Fibroblast of lung (primary cell): ENCODE measurements around the gene PCDHA7. TPM values are rescaled to one million over a fixed set of nuclear protein-coding genes. Genes with fewer than 3 reads are reported as not detected.
A peak's percentile ranks its signal among the peaks of the same experiment; 100 is the strongest.
"Not testable (repeated sequence)": the region's sequence is repeated elsewhere in the genome, so short reads cannot be mapped to it uniquely, and the experiment has no call there.

Experiments used
- DNase-seq, 2 donors: peaks; one replicate each; pipeline versions ENCODE4 v3.0.0 to v3.0.0-alpha.2; 2010; ENCODE audit warnings: low read depth in 2 of 2
- H2AFZ ChIP-seq: 2 replicates; pipeline ENCODE4 v1.5.1; 2012; ENCODE audit warnings: low read length, control low read depth, inconsistent platforms
- H3K27ac ChIP-seq: 2 replicates; pipeline ENCODE4 v1.5.1; 2011; ENCODE audit warnings: low read length, control low read depth; ENCODE audit not compliant: insufficient read depth
- H3K27me3 ChIP-seq: 2 replicates; pipeline ENCODE4 v1.5.1; 2011; ENCODE audit warnings: mild to moderate bottlenecking, low read length; ENCODE audit not compliant: control insufficient read depth, insufficient read depth
- H3K36me3 ChIP-seq: 2 replicates; pipeline ENCODE4 v1.5.1; 2011; ENCODE audit warnings: low read length; ENCODE audit not compliant: control insufficient read depth, insufficient read depth
- H3K4me1 ChIP-seq: 2 replicates; pipeline ENCODE4 v1.5.1; 2011; ENCODE audit warnings: low read length; ENCODE audit not compliant: control insufficient read depth, insufficient read depth; ENCODE audit errors: extremely low read depth
- H3K4me2 ChIP-seq: 2 replicates; pipeline ENCODE4 v1.5.1; 2011; ENCODE audit warnings: low read length, control low read depth; ENCODE audit not compliant: insufficient read depth; ENCODE audit errors: extremely low read depth
- H3K4me3 ChIP-seq, 4 experiments: fragments of 200-600 bp in 1 of 4; sonication (generic) in 1 of 4; replicated peaks in 1 of 4; 2 replicates each; pipeline ENCODE4 v1.5.1; 2011 to 2016; ENCODE audit warnings: low read length in 4 of 4, low read depth in 3 of 4, mild to moderate bottlenecking in 3 of 4, control low read depth in 2 of 4, inconsistent platforms in 1 of 4, mixed read lengths in 1 of 4; ENCODE audit not compliant: insufficient read depth in 1 of 4; ENCODE audit errors: control extremely low read depth in 1 of 4
- H3K79me2 ChIP-seq: 2 replicates; pipeline ENCODE4 v1.5.1; 2012; ENCODE audit warnings: mild to moderate bottlenecking, low read length, inconsistent platforms; ENCODE audit not compliant: control insufficient read depth, insufficient read depth
- H3K9ac ChIP-seq: 2 replicates; pipeline ENCODE4 v1.5.1; 2011; ENCODE audit warnings: mild to moderate bottlenecking, low read length, control low read depth; ENCODE audit not compliant: insufficient read depth
- H3K9me3 ChIP-seq: 2 replicates; pipeline ENCODE4 v1.5.1; 2012; ENCODE audit warnings: low read depth, low read length; ENCODE audit not compliant: control insufficient read depth, insufficient read depth
- H4K20me1 ChIP-seq: 2 replicates; pipeline ENCODE4 v1.5.1; 2011; ENCODE audit warnings: low read length; ENCODE audit not compliant: control insufficient read depth, insufficient read depth; ENCODE audit errors: extremely low read depth
- EZH2 ChIP-seq: IDR thresholded peaks from 2 replicates; pipeline ENCODE4 v1.5.1; 2012; ENCODE audit warnings: low read length, control low read depth, mild to moderate bottlenecking; ENCODE audit errors: missing control alignments
- polyA plus RNA-seq, 2 donors: library from polyadenylated mRNA; depleted of rRNA in 1 of 2; stranded (reverse) in 1 of 2; unstranded in 1 of 2; fragments of >200 nt; gene quantifications; 2 replicates each; pipeline ENCODE4 v1.2.1, GENCODE V29; 2011 to 2012; ENCODE audit warnings: missing spikeins in 1 of 2
- total RNA-seq: library from RNA; depleted of rRNA; stranded (reverse); fragments of >200 nt; gene quantifications from 2 replicates; pipeline ENCODE4 v1.2.1, GENCODE V29; 2014
- TF ChIP-seq, protein P1 (sequence below), 2 donors: IDR thresholded peaks in 1 of 2; conservative IDR thresholded peaks in 1 of 2; 1 replicate in 1 of 2; 2 replicates in 1 of 2; pipeline ENCODE4 v1.5.1; 2011 to 2012; ENCODE audit warnings: low read length in 2 of 2, control low read depth in 1 of 2, inconsistent platforms in 1 of 2, low read depth in 1 of 2, mild to moderate bottlenecking in 1 of 2

PCDHA7 gene
- total and polyA plus RNA-seq, 2 donors (not counting 1 experiment from before 2014, with no cell fraction given), result 2.1 to 2.5 TPM

DNA sequence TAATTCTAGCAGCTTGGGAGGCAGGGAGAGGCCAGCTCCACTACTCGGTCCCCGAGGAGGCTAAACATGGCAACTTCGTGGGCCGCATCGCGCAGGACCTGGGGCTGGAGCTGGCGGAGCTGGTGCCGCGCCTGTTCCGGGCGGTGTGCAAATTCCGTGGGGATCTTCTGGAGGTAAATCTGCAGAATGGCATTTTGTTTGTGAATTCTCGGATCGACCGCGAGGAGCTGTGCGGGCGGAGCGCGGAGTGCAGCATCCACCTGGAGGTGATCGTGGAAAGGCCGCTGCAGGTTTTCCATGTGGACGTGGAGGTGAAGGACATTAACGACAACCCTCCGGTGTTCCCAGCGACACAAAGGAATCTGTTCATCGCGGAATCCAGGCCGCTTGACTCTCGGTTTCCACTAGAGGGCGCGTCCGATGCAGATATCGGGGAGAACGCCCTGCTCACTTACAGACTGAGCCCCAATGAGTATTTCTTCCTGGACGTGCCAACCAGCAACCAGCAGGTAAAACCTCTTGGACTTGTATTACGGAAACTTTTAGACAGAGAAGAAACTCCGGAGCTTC is 455 bp downstream of the PCDHA7 start:
- not testable (repeated sequence) for H3K36me3 ChIP-seq, H3K4me1 ChIP-seq, H3K27me3 ChIP-seq, DNase-seq, H3K4me2 ChIP-seq, H3K9ac ChIP-seq, H4K20me1 ChIP-seq, H3K27ac ChIP-seq, H3K79me2 ChIP-seq, H3K9me3 ChIP-seq
- Histone ChIP-seq H2AFZ (peak overlapping the region; percentile 29), H3K4me3 (peak overlapping the region in 2 of 4 experiments; percentile 16 to 43)

DNA sequence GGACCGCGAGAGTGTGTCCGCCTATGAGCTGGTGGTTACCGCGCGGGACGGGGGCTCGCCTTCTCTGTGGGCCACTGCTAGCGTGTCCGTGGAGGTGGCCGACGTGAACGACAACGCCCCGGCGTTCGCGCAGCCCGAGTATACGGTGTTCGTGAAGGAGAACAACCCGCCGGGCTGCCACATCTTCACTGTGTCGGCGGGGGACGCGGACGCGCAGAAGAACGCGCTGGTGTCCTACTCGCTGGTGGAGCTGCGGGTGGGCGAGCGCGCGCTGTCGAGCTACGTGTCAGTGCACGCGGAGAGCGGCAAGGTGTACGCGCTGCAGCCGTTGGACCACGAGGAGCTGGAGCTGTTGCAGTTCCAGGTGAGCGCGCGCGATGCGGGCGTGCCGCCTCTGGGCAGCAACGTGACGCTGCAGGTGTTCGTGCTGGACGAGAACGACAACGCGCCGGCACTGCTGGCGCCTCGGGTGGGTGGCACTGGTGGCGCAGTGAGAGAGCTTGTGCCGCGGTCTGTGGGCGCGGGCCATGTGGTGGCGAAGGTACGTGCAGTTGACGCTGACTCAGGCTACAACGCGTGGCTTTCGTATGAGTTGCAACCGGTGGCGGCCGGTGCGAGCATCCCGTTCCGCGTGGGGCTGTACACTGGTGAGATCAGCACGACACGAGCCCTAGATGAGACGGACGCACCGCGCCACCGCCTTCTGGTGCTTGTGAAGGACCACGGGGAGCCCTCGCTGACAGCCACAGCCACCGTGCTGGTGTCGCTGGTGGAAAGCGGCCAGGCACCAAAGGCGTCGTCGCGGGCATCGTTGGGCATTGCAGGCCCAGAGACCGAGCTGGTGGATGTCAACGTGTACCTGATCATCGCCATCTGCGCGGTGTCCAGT is 1.8 kb downstream of the PCDHA7 start:
- H2AFZ ChIP-seq, result no peak overlapping the region
- H3K4me1 ChIP-seq, result no peaks in the 10 kb centered on the region
- H3K79me2 ChIP-seq, result no peaks in the 10 kb centered on the region
- H3K27ac ChIP-seq, result no peak overlapping the region
- H3K9ac ChIP-seq, result no peak overlapping the region
- H3K9me3 ChIP-seq, result no peaks in the 10 kb centered on the region
- H3K27me3 ChIP-seq, result no peaks in the 10 kb centered on the region
- DNase-seq, result no peak
- TF ChIP-seq, protein P1, sequence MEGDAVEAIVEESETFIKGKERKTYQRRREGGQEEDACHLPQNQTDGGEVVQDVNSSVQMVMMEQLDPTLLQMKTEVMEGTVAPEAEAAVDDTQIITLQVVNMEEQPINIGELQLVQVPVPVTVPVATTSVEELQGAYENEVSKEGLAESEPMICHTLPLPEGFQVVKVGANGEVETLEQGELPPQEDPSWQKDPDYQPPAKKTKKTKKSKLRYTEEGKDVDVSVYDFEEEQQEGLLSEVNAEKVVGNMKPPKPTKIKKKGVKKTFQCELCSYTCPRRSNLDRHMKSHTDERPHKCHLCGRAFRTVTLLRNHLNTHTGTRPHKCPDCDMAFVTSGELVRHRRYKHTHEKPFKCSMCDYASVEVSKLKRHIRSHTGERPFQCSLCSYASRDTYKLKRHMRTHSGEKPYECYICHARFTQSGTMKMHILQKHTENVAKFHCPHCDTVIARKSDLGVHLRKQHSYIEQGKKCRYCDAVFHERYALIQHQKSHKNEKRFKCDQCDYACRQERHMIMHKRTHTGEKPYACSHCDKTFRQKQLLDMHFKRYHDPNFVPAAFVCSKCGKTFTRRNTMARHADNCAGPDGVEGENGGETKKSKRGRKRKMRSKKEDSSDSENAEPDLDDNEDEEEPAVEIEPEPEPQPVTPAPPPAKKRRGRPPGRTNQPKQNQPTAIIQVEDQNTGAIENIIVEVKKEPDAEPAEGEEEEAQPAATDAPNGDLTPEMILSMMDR (conservative IDR thresholded peaks at IDR 0.05 in 1 of 2, IDR thresholded peaks at IDR 0.05 in 1 of 2; ENCODE audit: low read depth in 1 of 2, low read length in 2 of 2), result no peak
- no peak for TF ChIP-seq EZH2
- H3K4me3 ChIP-seq, result no peak overlapping the region
- no peaks in the 10 kb centered on the region for H3K36me3 ChIP-seq
- no peak overlapping the region for H3K4me2 ChIP-seq
- H4K20me1 ChIP-seq, result no peaks in the 10 kb centered on the region

DNA sequence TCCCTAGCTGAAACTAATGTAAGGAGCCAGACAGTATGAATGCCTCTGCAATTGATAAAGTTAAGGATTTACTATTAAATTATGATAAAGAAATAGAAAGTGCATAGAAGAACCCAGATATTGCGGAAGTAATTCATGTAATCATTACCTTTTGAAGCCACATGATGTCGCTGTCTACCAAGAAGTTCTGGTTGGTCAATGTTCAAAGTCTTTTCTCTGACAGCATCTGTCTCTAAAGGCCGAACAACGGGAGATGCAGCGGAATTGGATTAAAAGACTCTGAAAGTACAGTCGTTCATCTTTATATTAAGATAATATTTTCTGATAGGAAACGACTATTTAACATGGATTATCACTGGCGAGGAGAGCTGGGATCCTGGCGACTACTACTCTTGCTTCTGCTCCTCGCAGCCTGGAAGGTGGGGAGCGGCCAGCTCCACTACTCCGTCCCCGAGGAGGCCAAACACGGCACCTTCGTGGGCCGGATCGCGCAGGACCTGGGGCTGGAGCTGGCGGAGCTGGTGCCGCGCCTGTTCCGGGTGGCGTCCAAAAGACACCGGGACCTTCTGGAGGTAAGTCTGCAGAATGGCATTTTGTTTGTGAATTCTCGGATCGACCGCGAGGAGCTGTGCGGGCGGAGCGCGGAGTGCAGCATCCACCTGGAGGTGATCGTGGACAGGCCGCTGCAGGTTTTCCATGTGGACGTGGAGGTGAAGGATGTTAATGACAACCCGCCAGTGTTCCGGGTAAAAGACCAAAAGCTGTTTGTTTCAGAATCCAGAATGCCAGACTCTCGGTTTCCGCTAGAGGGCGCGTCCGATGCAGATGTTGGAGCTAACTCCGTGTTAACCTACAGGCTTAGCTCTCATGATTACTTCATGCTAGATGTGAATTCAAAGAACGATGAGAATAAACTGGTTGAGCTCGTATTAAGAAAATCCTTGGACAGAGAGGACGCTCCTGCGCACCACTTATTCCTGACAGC is 7.2 kb downstream of the PCDHA7 start, which contains the start of gene PCDHA8:
TSS of gene PCDHA8 (plus strand) at position 210 of the 985 bp plus-strand sequence. CDS start at position 345, 135 bp downstream.
- no peak within 1 kb of the TSS for H3K4me2 ChIP-seq
- no peaks in the 10 kb centered on the region for H3K9me3 ChIP-seq
- no peaks in the 10 kb centered on the region for H3K79me2 ChIP-seq
- no peaks in the 10 kb centered on the region for H3K36me3 ChIP-seq
- H3K27ac ChIP-seq, result no peak within 1 kb of the TSS
- H2AFZ ChIP-seq, result no peak within 1 kb of the TSS
- no peak within 1 kb of the TSS for H3K4me3 ChIP-seq
- no peaks in the 10 kb centered on the region for H3K4me1 ChIP-seq
- H3K9ac ChIP-seq, result no peak within 1 kb of the TSS
- no peaks in the 10 kb centered on the region for H4K20me1 ChIP-seq
- no peak for DNase-seq
- TF ChIP-seq, protein P1 (conservative IDR thresholded peaks at IDR 0.05 in 1 of 2, IDR thresholded peaks at IDR 0.05 in 1 of 2; ENCODE audit: low read depth in 1 of 2, low read length in 2 of 2), result peak in 1 of 2 donors; percentile 10
- no peak for TF ChIP-seq EZH2
- H3K27me3 ChIP-seq, result no peaks in the 10 kb centered on the region
